DND-41 (cell line): ENCODE measurements around the gene ANKFN1.

Experiments
- ATAC-seq: fragments of 200-7000 bp; cut with Tn5 transposase; 3 replicates; pipeline ENCODE4 v1.9.1; 2021; ENCODE audit warnings: low read depth; ENCODE audit not compliant: insufficient read depth
- DNase-seq: peaks from one replicate; pipeline ENCODE4 v3.0.0-alpha.2; 2020
- H2AFZ ChIP-seq: 2 replicates; pipeline ENCODE4 v1.6.0; 2012; ENCODE audit warnings: low read depth, low read length
- H3K27ac ChIP-seq: 2 replicates; pipeline ENCODE4 v1.5.1; 2012; ENCODE audit warnings: low read length, inconsistent platforms
- H3K27me3 ChIP-seq: fragments of 200-600 bp; sonication (generic); 2 replicates; pipeline ENCODE4 v1.6.0; 2012; ENCODE audit warnings: low read length, mild to moderate bottlenecking, inconsistent platforms; ENCODE audit not compliant: insufficient read depth, poor library complexity
- H3K36me3 ChIP-seq: 2 replicates; pipeline ENCODE4 v1.5.1; 2012; ENCODE audit warnings: low read length, inconsistent platforms; ENCODE audit not compliant: insufficient read depth
- H3K4me1 ChIP-seq: 2 replicates; pipeline ENCODE4 v1.5.1; 2012; ENCODE audit warnings: mild to moderate bottlenecking, low read length; ENCODE audit not compliant: insufficient read depth
- H3K4me2 ChIP-seq: 2 replicates; pipeline ENCODE4 v1.6.0; 2012; ENCODE audit warnings: mild to moderate bottlenecking, moderate library complexity, low read length, inconsistent platforms; ENCODE audit not compliant: insufficient read depth
- H3K4me3 ChIP-seq, 2 experiments: fragments of 200-600 bp in 1 of 2; shearing (Covaris generic) in 1 of 2; 2 replicates each; pipeline ENCODE4 v1.5.1; 2012 to 2016; ENCODE audit warnings: inconsistent platforms in 2 of 2, low read length in 2 of 2, mild to moderate bottlenecking in 2 of 2, low read depth in 1 of 2, moderate library complexity in 1 of 2
- H3K79me2 ChIP-seq: 2 replicates; pipeline ENCODE4 v1.6.0; 2012; ENCODE audit warnings: low read length, inconsistent platforms; ENCODE audit not compliant: insufficient read depth
- H3K9ac ChIP-seq: 2 replicates; pipeline ENCODE4 v1.6.0; 2012; ENCODE audit warnings: low read depth, mild to moderate bottlenecking, inconsistent platforms, low read length, moderate library complexity
- H3K9me3 ChIP-seq: 2 replicates; pipeline ENCODE4 v1.5.1; 2012; ENCODE audit warnings: low read length, moderate library complexity, mild to moderate bottlenecking, inconsistent platforms; ENCODE audit not compliant: insufficient read depth, severe bottlenecking
- H4K20me1 ChIP-seq: 2 replicates; pipeline ENCODE4 v1.6.0; 2012; ENCODE audit warnings: low read length; ENCODE audit not compliant: insufficient read depth
- EZH2 ChIP-seq: IDR thresholded peaks from 3 replicates; pipeline ENCODE4 v1.6.1; 2012; ENCODE audit warnings: borderline replicate concordance, low read depth, mild to moderate bottlenecking, moderate library complexity, low read length, inconsistent platforms; ENCODE audit not compliant: severe bottlenecking
- TF ChIP-seq, protein P1 (sequence below): IDR thresholded peaks from 2 replicates; pipeline ENCODE4 v1.5.1; 2012; ENCODE audit warnings: borderline replicate concordance, low read length, moderate library complexity, mild to moderate bottlenecking; ENCODE audit not compliant: poor library complexity, severe bottlenecking; ENCODE audit errors: extremely low read depth

ANKFN1 gene

DNA sequence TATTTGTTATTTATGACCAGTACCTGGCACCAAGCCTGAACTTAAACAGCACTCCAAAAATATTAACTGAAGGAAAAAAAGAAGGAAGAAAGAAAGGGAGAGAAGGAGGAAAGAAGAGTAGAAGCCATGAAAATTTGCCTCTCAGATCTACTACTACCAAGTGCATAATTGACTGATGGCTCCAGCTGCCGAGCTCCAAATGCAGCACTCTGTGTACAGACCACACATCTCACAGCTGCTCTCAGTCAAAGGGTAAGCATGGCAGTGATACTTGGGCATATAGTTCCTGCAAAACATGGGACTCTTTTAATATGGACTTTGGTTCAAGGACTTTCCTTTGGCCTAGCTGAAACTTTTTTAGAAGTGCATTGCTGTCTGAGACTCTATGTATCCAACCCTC, 396.2 kb downstream of the ANKFN1 start:
- Histone ChIP-seq H3K36me3 (no peaks in the 10 kb centered on the region), H3K79me2 (no peaks in the 10 kb centered on the region), H3K4me2 (no peak overlapping the region), H2AFZ (no peak overlapping the region), H3K9me3 (peaks cover 3% of the 10 kb centered on the region), H3K27ac (no peak overlapping the region), H3K4me1 (no peaks in the 10 kb centered on the region), H3K9ac (no peak overlapping the region), H3K27me3 (no peaks in the 10 kb centered on the region), H3K4me3 (no peak overlapping the region), H4K20me1 (no peaks in the 10 kb centered on the region)
- no peak for TF ChIP-seq EZH2
- TF ChIP-seq, protein P1, sequence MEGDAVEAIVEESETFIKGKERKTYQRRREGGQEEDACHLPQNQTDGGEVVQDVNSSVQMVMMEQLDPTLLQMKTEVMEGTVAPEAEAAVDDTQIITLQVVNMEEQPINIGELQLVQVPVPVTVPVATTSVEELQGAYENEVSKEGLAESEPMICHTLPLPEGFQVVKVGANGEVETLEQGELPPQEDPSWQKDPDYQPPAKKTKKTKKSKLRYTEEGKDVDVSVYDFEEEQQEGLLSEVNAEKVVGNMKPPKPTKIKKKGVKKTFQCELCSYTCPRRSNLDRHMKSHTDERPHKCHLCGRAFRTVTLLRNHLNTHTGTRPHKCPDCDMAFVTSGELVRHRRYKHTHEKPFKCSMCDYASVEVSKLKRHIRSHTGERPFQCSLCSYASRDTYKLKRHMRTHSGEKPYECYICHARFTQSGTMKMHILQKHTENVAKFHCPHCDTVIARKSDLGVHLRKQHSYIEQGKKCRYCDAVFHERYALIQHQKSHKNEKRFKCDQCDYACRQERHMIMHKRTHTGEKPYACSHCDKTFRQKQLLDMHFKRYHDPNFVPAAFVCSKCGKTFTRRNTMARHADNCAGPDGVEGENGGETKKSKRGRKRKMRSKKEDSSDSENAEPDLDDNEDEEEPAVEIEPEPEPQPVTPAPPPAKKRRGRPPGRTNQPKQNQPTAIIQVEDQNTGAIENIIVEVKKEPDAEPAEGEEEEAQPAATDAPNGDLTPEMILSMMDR: no peak
- no peak for DNase-seq
- ATAC-seq: no peak

DNA sequence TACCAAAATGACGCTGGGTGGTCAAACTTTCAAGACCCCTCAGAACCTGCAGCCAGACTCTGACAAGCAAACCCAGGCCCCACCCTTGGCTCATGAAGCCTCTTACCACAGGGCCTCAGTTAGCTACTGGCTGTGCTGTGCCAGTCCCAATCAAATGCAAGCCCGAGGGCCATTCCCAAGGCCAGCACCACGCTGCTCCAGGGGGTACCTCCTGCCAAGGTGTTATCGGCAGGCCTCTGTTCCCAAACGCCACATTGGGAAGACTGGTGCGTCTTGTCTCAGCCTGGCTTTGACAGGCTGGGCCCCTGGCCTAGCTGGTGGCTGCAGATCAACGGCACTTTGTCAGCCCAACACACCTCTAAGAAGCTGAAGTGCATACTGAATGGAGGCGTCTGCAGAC, 404.4 kb downstream of the ANKFN1 start:
- Histone ChIP-seq H3K27me3 (no peaks in the 10 kb centered on the region), H3K27ac (no peak overlapping the region), H3K36me3 (no peaks in the 10 kb centered on the region), H4K20me1 (no peaks in the 10 kb centered on the region), H2AFZ (no peak overlapping the region), H3K4me2 (no peak overlapping the region), H3K9me3 (peaks cover 8% of the 10 kb centered on the region), H3K4me3 (no peak overlapping the region), H3K9ac (no peak overlapping the region), H3K79me2 (no peaks in the 10 kb centered on the region), H3K4me1 (no peaks in the 10 kb centered on the region)
- ATAC-seq (no peak), DNase-seq (no peak)
- TF ChIP-seq EZH2: no peak
- TF ChIP-seq, protein P1: no peak

DNA sequence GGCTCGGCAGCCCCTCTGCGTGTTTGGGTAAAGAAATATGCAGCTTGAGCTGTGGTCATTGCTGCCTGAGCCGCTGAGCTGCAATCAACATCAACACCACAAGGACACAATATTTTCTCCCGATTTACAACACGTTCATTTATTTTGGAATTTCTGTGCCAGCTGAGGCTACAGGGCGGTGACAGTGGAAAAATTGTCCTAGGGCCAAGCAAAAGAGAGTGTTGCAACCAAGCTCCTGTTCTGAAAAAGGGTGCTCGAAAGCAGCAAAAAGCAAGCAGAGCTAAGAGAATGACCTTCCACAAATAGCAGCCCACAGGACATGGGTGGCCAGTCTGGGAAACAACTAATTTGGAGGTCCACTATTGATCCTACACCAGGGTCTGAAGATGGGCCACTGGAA, 404.8 kb downstream of the ANKFN1 start:
- Histone ChIP-seq H3K4me3 (no peak overlapping the region), H3K9me3 (peaks cover 8% of the 10 kb centered on the region), H2AFZ (no peak overlapping the region), H3K79me2 (no peaks in the 10 kb centered on the region), H3K4me1 (no peaks in the 10 kb centered on the region), H3K27me3 (no peaks in the 10 kb centered on the region), H3K36me3 (no peaks in the 10 kb centered on the region), H3K9ac (no peak overlapping the region), H3K4me2 (no peak overlapping the region), H4K20me1 (no peaks in the 10 kb centered on the region), H3K27ac (no peak overlapping the region)
- DNase-seq (no peak), ATAC-seq (no peak)
- TF ChIP-seq, protein P1: no peak
- TF ChIP-seq EZH2: no peak
